K562 (cell line): ENCODE results near the gene PHLDA3. TPM values are rescaled to one million over a fixed set of nuclear protein-coding genes. Genes with fewer than 3 reads are reported as not detected.
A peak's percentile ranks its signal among the peaks of the same experiment; 100 is the strongest.

ENCODE experiments used
- ATAC-seq: fragments of 200-7000 bp; cut with Tn5 transposase; 3 replicates; pipeline ENCODE4 v1.9.1; 2020; ENCODE audit warnings: moderate library complexity
- BruUV-seq: library from RNA; stranded (reverse); fragments of 400-500 nt; replicated peaks from 2 replicates; lab custom pipeline; 2021; lab: Mats Ljungman, UMichigan
- CTCF ChIA-PET: fragments of 300-600 bp; formaldehyde crosslinking; extraction: SDS; loops from one replicate; lab custom pipeline; 2021; ENCODE audit warnings: low intra/inter-chr PET ratio; lab: Yijun Ruan, JAX
- POLR2A ChIA-PET: fragments of 300-600, 350-650 bp; sonication (Branson Sonifier 250); formaldehyde crosslinking; extraction: SDS; loops from one replicate; lab custom pipeline; 2021; ENCODE audit warnings: antibody characterized with exemption, inconsistent platforms; lab: Yijun Ruan, JAX
- DNase-seq, 4 experiments: peaks; one replicate each; pipeline versions ENCODE4 v3.0.0 to v3.0.0-alpha.2; 2011 to 2018; ENCODE audit warnings: low spot score in 3 of 4, mixed read lengths in 3 of 4; ENCODE audit errors: extremely low read depth in 1 of 4
- FAIRE-seq: peaks from 2 replicates; lab custom pipeline; 2011; peaks lifted over from hg19 to GRCh38; lab: Jason Lieb, UNC
- H2AFZ ChIP-seq: 2 replicates; pipeline ENCODE4 v1.6.0; 2011; ENCODE audit warnings: low read depth, low read length, control low read depth, inconsistent platforms
- H3K27ac ChIP-seq: fragments of 200-600 bp; 3 replicates; pipeline ENCODE4 v1.8.0; 2011; ENCODE audit warnings: low read depth, mild to moderate bottlenecking, control low read depth, inconsistent platforms, low read length, moderate library complexity, mixed read lengths; ENCODE audit errors: extremely low read depth
- H3K27me3 ChIP-seq, 2 experiments: fragments of 300-600 bp in 1 of 2; 2 replicates in 1 of 2; 3 replicates in 1 of 2; pipeline versions ENCODE4 v1.6.0 to v1.8.0; 2011; ENCODE audit warnings: inconsistent platforms in 2 of 2, low read length in 2 of 2, mild to moderate bottlenecking in 1 of 2, mixed read lengths in 1 of 2, moderate library complexity in 1 of 2; ENCODE audit not compliant: control insufficient read depth in 2 of 2, insufficient read depth in 2 of 2
- H3K36me3 ChIP-seq: fragments of 300-600 bp; 3 replicates; pipeline ENCODE4 v1.8.0; 2011; ENCODE audit warnings: mild to moderate bottlenecking, low read length, inconsistent platforms; ENCODE audit not compliant: control insufficient read depth, insufficient read depth
- H3K4me1 ChIP-seq, 2 experiments: fragments of 200-600 bp in 1 of 2; replicated peaks in 1 of 2; 2 replicates in 1 of 2; 3 replicates in 1 of 2; pipeline versions ENCODE4 v1.5.1 to v1.8.0; 2011; ENCODE audit warnings: inconsistent platforms in 2 of 2, low read length in 2 of 2, mild to moderate bottlenecking in 1 of 2, mixed read lengths in 1 of 2, moderate library complexity in 1 of 2; ENCODE audit not compliant: control insufficient read depth in 2 of 2, insufficient read depth in 2 of 2
- H3K4me2 ChIP-seq: 2 replicates; pipeline ENCODE4 v1.6.1; 2011; ENCODE audit warnings: low read length, control low read depth, inconsistent platforms, mixed read lengths; ENCODE audit not compliant: insufficient read depth
- H3K4me3 ChIP-seq: fragments of 200-600 bp; sonication (generic), shearing (Covaris generic); 2 replicates; pipeline ENCODE4 v1.5.1; 2016; ENCODE audit warnings: control low read depth, inconsistent platforms
- H3K79me2 ChIP-seq: fragments of 200-600 bp; 3 replicates; pipeline ENCODE4 v1.8.0; 2011; ENCODE audit warnings: low read length, inconsistent platforms; ENCODE audit not compliant: control insufficient read depth, insufficient read depth
- H3K9ac ChIP-seq, 2 experiments: 2 replicates each; pipeline versions ENCODE4 v1.6.0 to v1.6.1; 2011; ENCODE audit warnings: low read depth in 2 of 2, low read length in 2 of 2, control low read depth in 1 of 2, inconsistent platforms in 1 of 2, mild to moderate bottlenecking in 1 of 2, mixed read lengths in 1 of 2; ENCODE audit not compliant: insufficient read depth in 1 of 2
- H3K9me1 ChIP-seq: one replicate; pipeline ENCODE4 v1.6.0; 2011; ENCODE audit warnings: inconsistent platforms, mild to moderate bottlenecking, low read length, moderate library complexity; ENCODE audit not compliant: control insufficient read depth, insufficient read depth
- H3K9me3 ChIP-seq: replicated peaks from 2 replicates; pipeline ENCODE4 v1.5.1; 2011; ENCODE audit warnings: low read depth, low read length, inconsistent platforms; ENCODE audit not compliant: control insufficient read depth, insufficient read depth
- H4K20me1 ChIP-seq: replicated peaks from 2 replicates; pipeline ENCODE4 v1.6.1; 2011; ENCODE audit warnings: low read length, inconsistent platforms, mixed read lengths; ENCODE audit not compliant: control insufficient read depth, insufficient read depth
- ARHGAP35 ChIP-seq: fragments of 450-650 bp; IDR thresholded peaks from 2 replicates; pipeline ENCODE4 v1.6.1; 2018; ENCODE audit not compliant: partially characterized antibody
- BDP1 ChIP-seq: IDR thresholded peaks from 3 replicates; pipeline ENCODE4 v1.6.1; 2011; ENCODE audit not compliant: insufficient read length, insufficient read depth
- GATAD2B ChIP-seq: fragments of 450-650 bp; IDR thresholded peaks from 2 replicates; pipeline ENCODE4 v1.6.1; 2017; ENCODE audit warnings: mild to moderate bottlenecking, borderline replicate concordance
- L3MBTL2 ChIP-seq: fragments of 450-650 bp; IDR thresholded peaks from 2 replicates; pipeline ENCODE4 v1.6.1; 2016; ENCODE audit warnings: mild to moderate bottlenecking, moderate library complexity
- MEF2D ChIP-seq: conservative IDR thresholded peaks from 2 replicates; pipeline ENCODE4 v1.6.1; 2016; ENCODE audit warnings: low read depth, missing genetic modification characterization, missing compliant biosample characterization
- NCOA1 ChIP-seq: fragments of 450-650 bp; IDR thresholded peaks from 2 replicates; pipeline ENCODE4 v1.6.1; 2016; ENCODE audit warnings: low read depth
- NEUROD1 ChIP-seq: fragments of 150-350 bp; IDR thresholded peaks from 2 replicates; pipeline ENCODE4 v1.6.1; 2014; ENCODE audit warnings: borderline replicate concordance, low read length, low read depth; ENCODE audit not compliant: partially characterized antibody
- POLR2G ChIP-seq: fragments of 200-400 bp; formaldehyde crosslinking; IDR thresholded peaks from 2 replicates; pipeline ENCODE4 v1.6.1; 2017; ENCODE audit warnings: low read depth, mild to moderate bottlenecking, antibody characterized with exemption, low read length, moderate library complexity
- SETDB1 ChIP-seq: IDR thresholded peaks from one replicate; pipeline ENCODE4 v1.6.1; 2012; ENCODE audit warnings: low read length, control low read depth, inconsistent platforms
- STAG1 ChIP-seq: sonication (generic); formaldehyde crosslinking; IDR thresholded peaks from 2 replicates; pipeline ENCODE4 v1.5.0; 2020; ENCODE audit warnings: missing genetic modification reagents, borderline replicate concordance
- TAF9B ChIP-seq: fragments of 450-650 bp; IDR thresholded peaks from 2 replicates; pipeline ENCODE4 v1.6.1; 2018; ENCODE audit warnings: mild to moderate bottlenecking; ENCODE audit not compliant: partially characterized antibody
- TGIF2 ChIP-seq: sonication (generic); formaldehyde crosslinking; IDR thresholded peaks from 2 replicates; pipeline ENCODE4 v1.8.1; 2022; ENCODE audit warnings: mild to moderate bottlenecking, missing genetic modification reagents, moderate library complexity
- YBX1 ChIP-seq: fragments of 450-650 bp; IDR thresholded peaks from 2 replicates; pipeline ENCODE4 v1.7.1; 2016; ENCODE audit warnings: mild to moderate bottlenecking
- ZNF23 ChIP-seq: fragments of 250-450 bp; sonication (Bioruptor Pico); IDR thresholded peaks from 2 replicates; pipeline ENCODE4 v1.4.0; 2020; ENCODE audit warnings: mild to moderate bottlenecking
- ZNF561 ChIP-seq: fragments of 450-650 bp; formaldehyde crosslinking; conservative IDR thresholded peaks from 2 replicates; pipeline ENCODE4 v1.4.0; 2020; ENCODE audit warnings: mild to moderate bottlenecking, moderate library complexity
- ZNF780A ChIP-seq: fragments of 250-450 bp; sonication (Bioruptor Pico); IDR thresholded peaks from 2 replicates; pipeline ENCODE4 v1.5.0; 2021; ENCODE audit warnings: mild to moderate bottlenecking
- WGBS: fragments of 100-300 bp; shearing (Covaris generic); methylation state at CpG from one replicate; pipeline ENCODE4 v1.1.6; 2016; ENCODE audit warnings: low coverage, mixed read lengths; ENCODE audit not compliant: insufficient coverage; ENCODE audit errors: missing lambda C conversion rate; 5-methylcytosine and 5-hydroxymethylcytosine counted together
- in situ Hi-C: fragments of 300-500 bp; cut with MboI; formaldehyde crosslinking; loops from 4 replicates; pipeline ENCODE4 v1.15.0; 2018; ENCODE audit warnings: inconsistent platforms, mixed read lengths
- intact Hi-C: fragments of 100-400 bp; cut with micrococcal nuclease; formaldehyde crosslinking; loops from 2 replicates; pipeline ENCODE4 v1.14.2; 2022
- polyA plus RNA-seq, 8 experiments: library from polyadenylated mRNA; depleted of rRNA in 4 of 8; stranded (reverse) in 5 of 8; unstranded in 3 of 8; fragments of >200 nt; fragmentation: Nextera tagmentation in 2 of 8; fragmentation: Illumina TruSeq in 1 of 8; extraction: Ambion mirVana in 2 of 8; extraction: Trizol in 1 of 8; gene quantifications; 2 replicates each; pipeline versions ENCODE4 v1.2.1 to v1.2.3, GENCODE V29; 2011 to 2014; ENCODE audit warnings: inconsistent platforms in 1 of 8, missing spikeins in 1 of 8
- total RNA-seq, 7 experiments: library from RNA; depleted of rRNA in 6 of 7; stranded (reverse); fragments of >200 nt in 6 of 7; fragmentation: Illumina TruSeq in 2 of 7; extraction: Trizol in 2 of 7; gene quantifications; 2 replicates each; pipeline versions ENCODE4 v1.2.1 to v1.2.3, GENCODE V29; 2011 to 2021; ENCODE audit warnings: low replicate concordance in 1 of 7
- TF ChIP-seq, protein P1 (sequence below): fragments of 250-450 bp; sonication (Bioruptor Pico); IDR thresholded peaks from 2 replicates; pipeline ENCODE4 v1.4.0; 2020
- TF ChIP-seq, protein P2 (sequence below): fragments of 250-450 bp; sonication (Bioruptor Pico); IDR thresholded peaks from 2 replicates; pipeline ENCODE4 v1.8.0; 2021; ENCODE audit warnings: moderate library complexity, mild to moderate bottlenecking, inconsistent platforms

PHLDA3 gene
- total and polyA plus RNA-seq, 9 of the 15 experiments (the other 6 are each of a cell fraction or from before 2014, with no cell fraction given): 0.11 to 0.27 TPM; not detected in 7

- Histone ChIP-seq H3K27me3 (no peaks in the 10 kb centered on the region), H4K20me1 (no peaks in the 10 kb centered on the region), H3K4me1 (peaks cover 18 to 42% of the 10 kb centered on the region in 2 experiments), H3K4me2 (peak overlapping the region; percentile 42; the same call in 1 of the 2 replicates), H3K9ac (no peak overlapping the region; a peak in 1 of 4 replicates), H3K27ac (no peak overlapping the region), H3K9me1 (no peaks in the 10 kb centered on the region), H2AFZ (peak overlapping the region; percentile 44), H3K4me3 (no peak overlapping the region), H3K79me2 (no peaks in the 10 kb centered on the region), H3K9me3 (no peaks in the 10 kb centered on the region), H3K36me3 (no peaks in the 10 kb centered on the region)
- in situ Hi-C loops: loop anchor here (5.0 kb wide), 1 partner anchor 67 kb away; no protein-coding TSS in a partner anchor
- 29% methylated on average over 2 of the region's 2 CpGs for WGBS
- BruUV-seq: no TSS peak
- no peak for FAIRE-seq
- DNase-seq: peak in 1 of 4 experiments; percentile 45
- ChIA-PET CTCF (interaction anchor here (4.3 to 6.7 kb wide), 3 partner anchors 31 to 79 kb away, joined by 30 to 166 read pairs (median 44); no protein-coding TSS in a partner anchor), POLR2A (no interaction called here)
- peak; percentile 28; the same call in 2 of the 3 replicates for ATAC-seq
- intact Hi-C loops: no loop called here
- TF ChIP-seq, protein P1, sequence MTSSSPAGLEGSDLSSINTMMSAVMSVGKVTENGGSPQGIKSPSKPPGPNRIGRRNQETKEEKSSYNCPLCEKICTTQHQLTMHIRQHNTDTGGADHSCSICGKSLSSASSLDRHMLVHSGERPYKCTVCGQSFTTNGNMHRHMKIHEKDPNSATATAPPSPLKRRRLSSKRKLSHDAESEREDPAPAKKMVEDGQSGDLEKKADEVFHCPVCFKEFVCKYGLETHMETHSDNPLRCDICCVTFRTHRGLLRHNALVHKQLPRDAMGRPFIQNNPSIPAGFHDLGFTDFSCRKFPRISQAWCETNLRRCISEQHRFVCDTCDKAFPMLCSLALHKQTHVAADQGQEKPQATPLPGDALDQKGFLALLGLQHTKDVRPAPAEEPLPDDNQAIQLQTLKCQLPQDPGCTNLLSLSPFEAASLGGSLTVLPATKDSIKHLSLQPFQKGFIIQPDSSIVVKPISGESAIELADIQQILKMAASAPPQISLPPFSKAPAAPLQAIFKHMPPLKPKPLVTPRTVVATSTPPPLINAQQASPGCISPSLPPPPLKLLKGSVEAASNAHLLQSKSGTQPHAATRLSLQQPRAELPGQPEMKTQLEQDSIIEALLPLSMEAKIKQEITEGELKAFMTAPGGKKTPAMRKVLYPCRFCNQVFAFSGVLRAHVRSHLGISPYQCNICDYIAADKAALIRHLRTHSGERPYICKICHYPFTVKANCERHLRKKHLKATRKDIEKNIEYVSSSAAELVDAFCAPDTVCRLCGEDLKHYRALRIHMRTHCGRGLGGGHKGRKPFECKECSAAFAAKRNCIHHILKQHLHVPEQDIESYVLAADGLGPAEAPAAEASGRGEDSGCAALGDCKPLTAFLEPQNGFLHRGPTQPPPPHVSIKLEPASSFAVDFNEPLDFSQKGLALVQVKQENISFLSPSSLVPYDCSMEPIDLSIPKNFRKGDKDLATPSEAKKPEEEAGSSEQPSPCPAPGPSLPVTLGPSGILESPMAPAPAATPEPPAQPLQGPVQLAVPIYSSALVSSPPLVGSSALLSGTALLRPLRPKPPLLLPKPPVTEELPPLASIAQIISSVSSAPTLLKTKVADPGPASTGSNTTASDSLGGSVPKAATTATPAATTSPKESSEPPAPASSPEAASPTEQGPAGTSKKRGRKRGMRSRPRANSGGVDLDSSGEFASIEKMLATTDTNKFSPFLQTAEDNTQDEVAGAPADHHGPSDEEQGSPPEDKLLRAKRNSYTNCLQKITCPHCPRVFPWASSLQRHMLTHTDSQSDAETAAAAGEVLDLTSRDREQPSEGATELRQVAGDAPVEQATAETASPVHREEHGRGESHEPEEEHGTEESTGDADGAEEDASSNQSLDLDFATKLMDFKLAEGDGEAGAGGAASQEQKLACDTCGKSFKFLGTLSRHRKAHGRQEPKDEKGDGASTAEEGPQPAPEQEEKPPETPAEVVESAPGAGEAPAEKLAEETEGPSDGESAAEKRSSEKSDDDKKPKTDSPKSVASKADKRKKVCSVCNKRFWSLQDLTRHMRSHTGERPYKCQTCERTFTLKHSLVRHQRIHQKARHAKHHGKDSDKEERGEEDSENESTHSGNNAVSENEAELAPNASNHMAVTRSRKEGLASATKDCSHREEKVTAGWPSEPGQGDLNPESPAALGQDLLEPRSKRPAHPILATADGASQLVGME (CRISPR knock-in tag): no peak
- TF ChIP-seq ARHGAP35 (no peak), TGIF2 (CRISPR knock-in tag) (no peak), STAG1 (CRISPR knock-in tag) (no peak), BDP1 (no peak), NEUROD1 (no peak), GATAD2B (no peak), L3MBTL2 (no peak), ZNF780A (no peak), TAF9B (no peak), MEF2D (no peak), POLR2G (no peak), SETDB1 (no peak), ZNF23 (CRISPR knock-in tag) (no peak), YBX1 (no peak), NCOA1 (no peak), ZNF561 (CRISPR knock-in tag) (no peak)
- TF ChIP-seq, protein P2, sequence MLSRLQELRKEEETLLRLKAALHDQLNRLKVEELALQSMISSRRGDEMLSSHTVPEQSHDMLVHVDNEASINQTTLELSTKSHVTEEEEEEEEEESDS (CRISPR knock-in tag): no peak
Measured at GRCh38 chr1:201514466-201514865, 45.5 kb upstream of the PHLDA3 start.
